ENCODE measurements around the gene P4HA3. TPM values are rescaled to one million over a fixed set of nuclear protein-coding genes. Genes with fewer than 3 reads are reported as not detected.

Gene P4HA3
- total and polyA plus RNA-seq, 9 of the 15 experiments (the other 6 are each of a cell fraction or from before 2014, with no cell fraction given): 0.01 to 0.03 TPM; not detected in 7

GRCh38 chr11:74255741-74256375 is 55.6 kb downstream of the P4HA3 start (continued):
- no peak for TF ChIP-seq MGA (IDR thresholded peaks at IDR 0.05)
- no peak for TF ChIP-seq RBM14 (IDR thresholded peaks at IDR 0.05; ENCODE audit: borderline replicate concordance, insufficient read depth, low read depth, low read length)
- TF ChIP-seq ZNF280B (CRISPR knock-in tag; IDR thresholded peaks at IDR 0.05): no peak
- TF ChIP-seq CAMTA2 (CRISPR knock-in tag; conservative IDR thresholded peaks at IDR 0.05): no peak
- TF ChIP-seq ADNP (tag; IDR thresholded peaks at IDR 0.05): no peak
- no peak for TF ChIP-seq E2F3 (CRISPR knock-in tag; IDR thresholded peaks at IDR 0.05)
- no peak for TF ChIP-seq SREBF2 (CRISPR knock-in tag; IDR thresholded peaks at IDR 0.05)
- no peak for TF ChIP-seq CBX2 (IDR thresholded peaks at IDR 0.05; ENCODE audit: insufficient read depth, low read length, poor library complexity, severe bottlenecking)
- no peak for TF ChIP-seq MXD1 (CRISPR knock-in tag; IDR thresholded peaks at IDR 0.05; ENCODE audit: borderline replicate concordance, poor library complexity, severe bottlenecking)
- TF ChIP-seq SNIP1 (IDR thresholded peaks at IDR 0.05; ENCODE audit: low read depth): no peak
- no peak for TF ChIP-seq POLR3G (IDR thresholded peaks at IDR 0.05; ENCODE audit: extremely low read depth, insufficient read length, insufficient replicate concordance)
- no peak for TF ChIP-seq PTBP1 (IDR thresholded peaks at IDR 0.05; ENCODE audit: low read depth, low read length)
- no peak for TF ChIP-seq ZNF384 (IDR thresholded peaks at IDR 0.05; ENCODE audit: low read depth, low read length)
